CD4-positive, alpha-beta T cell treated with Interleukin-6 for 4 hours (primary cell): Measurements from ENCODE around the gene MYOF.
"Not testable (repeated sequence)": the region's sequence is repeated elsewhere in the genome, so short reads cannot be mapped to it uniquely, and the experiment has no call there.

Experiments used
- DNase-seq: peaks from one replicate; pipeline ENCODE4 v3.0.0-alpha.2; 2020; ENCODE audit warnings: mixed read lengths

The MYOF gene

GRCh38 chr10:93336110-93336509, 146.0 kb downstream of the MYOF start:
- DNase-seq: no peak

GRCh38 chr10:93334901-93335327, 147.2 kb downstream of the MYOF start:
- no peak for DNase-seq

GRCh38 chr10:93334181-93334580, 148.0 kb downstream of the MYOF start:
- no peak for DNase-seq

DNA sequence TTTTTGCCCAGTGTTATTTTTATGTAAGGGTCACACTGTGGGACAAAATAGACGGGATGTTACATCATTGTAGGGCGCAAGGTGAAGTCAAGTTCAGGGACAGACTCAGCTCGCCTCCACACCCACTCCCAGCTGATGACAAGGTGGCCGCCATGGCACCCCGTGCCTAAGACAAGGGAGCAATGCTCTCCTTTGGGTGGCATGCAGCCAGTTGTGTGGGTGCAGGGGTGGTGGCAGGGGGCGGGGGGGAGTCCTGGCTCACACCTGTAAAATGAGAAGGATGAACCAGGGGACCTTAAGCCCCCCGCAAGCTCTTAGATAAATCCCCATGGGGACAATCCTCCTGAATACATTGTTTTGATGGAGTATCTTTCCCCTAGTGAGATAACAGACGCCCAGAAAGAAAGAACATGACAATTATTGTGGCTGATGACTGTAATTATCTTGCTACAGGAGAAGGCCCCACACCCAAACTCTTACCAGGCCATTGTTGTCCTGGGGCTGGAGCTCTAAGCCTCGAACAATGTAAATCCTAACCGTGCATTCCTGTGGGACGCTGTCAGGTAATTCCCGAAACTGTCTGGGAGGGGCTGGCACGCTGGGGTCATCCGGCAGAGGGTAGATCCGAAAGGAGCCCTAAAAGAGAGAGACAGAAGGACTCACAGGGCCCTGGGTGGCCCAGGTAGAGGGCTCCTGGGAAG, 148.7 kb downstream of the MYOF start:
- no peak for DNase-seq

GRCh38 chr10:93330824-93331223, 151.3 kb downstream of the MYOF start:
- DNase-seq: no peak

DNA sequence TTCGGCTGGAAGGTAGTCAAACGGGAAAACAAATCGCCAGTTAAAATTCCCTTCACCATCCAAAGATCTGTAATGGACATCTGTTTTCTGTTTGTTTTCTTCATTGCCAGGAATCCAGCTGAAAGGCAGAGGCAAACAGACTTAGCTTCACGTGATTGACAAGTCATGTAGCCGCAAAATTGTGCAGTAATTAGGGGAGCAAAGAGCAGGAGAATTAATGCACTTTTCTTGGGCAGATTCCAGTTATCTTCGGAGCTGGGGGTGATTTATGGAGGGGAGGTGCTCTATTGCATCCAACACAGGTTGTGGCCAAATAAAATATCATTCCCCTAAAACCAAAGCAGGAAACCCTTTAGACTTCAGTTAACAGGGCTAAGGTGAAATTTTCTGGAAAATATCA, 162.2 kb downstream of the MYOF start:
- no peak for DNase-seq

DNA sequence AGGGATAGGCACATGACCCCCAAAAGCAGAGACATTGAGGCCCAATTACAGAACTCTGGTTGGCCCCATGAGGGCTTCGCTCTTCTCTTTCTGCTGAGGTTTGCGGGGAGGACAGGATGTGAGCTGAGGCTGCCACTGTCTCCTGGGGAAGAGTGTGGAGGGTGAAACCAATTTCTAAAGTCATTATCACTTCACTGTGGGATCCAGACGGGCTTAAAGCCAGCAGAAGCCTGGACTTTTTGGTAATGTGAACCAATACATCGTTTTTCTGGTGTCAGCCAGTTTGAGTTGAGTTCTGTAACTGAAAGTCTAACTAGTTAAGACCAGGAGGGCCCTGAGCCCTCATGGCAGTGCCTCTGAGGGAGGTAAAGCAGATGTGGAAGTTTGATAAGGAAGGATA, 163.0 kb downstream of the MYOF start:
- DNase-seq: no peak

GRCh38 chr10:93315246-93315645, 166.9 kb downstream of the MYOF start:
- DNase-seq: no peak

DNA sequence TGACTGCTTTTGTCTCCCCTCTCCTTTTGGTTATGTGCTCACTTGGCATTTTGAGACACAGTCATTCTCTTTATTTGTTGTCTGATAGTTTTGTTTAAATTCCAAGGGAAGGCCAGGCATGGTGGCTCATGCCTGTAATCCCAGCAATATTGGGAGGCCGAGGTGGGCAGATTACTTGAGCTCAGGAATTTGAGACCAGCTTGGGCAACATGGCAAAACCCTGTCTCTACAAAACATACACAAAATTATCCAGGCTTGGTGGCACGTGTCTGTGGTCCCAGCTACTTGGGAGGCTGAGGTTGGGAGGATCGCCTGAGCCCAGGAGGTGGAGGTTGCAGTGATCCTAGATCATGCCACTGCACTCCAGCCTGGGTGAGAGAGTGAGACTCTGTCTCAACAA, 167.5 kb downstream of the MYOF start:
- not testable (repeated sequence) for DNase-seq

DNA sequence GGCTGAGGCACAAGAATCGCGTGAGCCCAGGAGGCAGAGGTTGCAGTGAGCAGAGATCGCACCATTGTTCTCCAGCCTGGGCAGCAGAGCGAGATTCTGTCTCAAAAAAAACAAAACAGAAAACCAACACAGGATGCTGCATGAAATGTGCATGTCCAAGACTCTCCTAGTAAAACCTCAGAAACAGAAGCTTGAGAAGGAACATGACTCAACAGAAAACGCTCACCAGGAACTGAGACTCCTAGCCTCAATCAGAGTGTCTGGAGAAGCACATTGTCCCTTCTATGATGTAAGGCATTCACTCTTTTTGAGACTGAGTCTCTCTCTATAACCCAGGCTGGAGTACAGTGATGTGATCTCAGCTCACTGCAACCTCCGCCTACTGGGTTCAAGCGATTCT, 168.3 kb downstream of the MYOF start:
- no peak for DNase-seq

DNA sequence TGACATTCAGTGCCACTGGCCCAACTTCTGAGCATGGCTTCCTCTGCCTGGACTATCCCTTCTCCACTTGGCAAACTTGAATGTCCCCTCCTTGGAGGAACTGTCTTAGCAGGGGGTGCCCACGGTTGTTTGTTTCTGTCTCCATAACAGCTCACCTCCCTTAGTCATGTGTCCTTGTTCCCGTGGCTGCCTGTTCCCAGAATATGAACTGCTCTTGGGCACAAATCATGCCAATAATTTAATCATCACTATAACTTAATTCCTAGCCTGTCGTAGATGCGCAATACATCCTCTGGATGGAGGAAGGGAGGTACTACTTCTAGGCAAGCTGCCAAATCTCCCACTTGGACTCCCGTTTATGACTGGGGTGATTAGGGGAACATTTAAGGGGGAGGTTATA, 173.1 kb downstream of the MYOF start:
- no peak for DNase-seq

DNA sequence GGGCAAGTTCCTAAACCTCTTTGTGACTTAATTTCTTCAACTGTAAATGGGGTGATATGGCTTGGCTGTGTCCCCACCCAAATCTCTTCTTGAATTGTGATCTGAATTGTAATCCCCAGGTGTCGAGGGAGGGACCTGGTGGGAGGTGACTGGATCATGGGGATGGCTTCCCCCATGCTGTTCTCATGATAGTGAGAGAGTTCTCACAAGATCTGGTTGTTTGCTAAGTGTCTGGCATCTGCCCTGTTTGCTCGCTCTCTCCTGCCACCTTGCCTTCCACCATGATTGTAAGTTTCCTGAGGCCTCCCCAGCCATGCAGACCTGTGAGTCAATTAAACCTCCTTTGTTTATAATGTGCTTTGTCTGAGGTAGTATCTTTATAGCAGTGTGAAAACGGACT, 177.0 kb downstream of the MYOF start:
- no peak for DNase-seq

DNA sequence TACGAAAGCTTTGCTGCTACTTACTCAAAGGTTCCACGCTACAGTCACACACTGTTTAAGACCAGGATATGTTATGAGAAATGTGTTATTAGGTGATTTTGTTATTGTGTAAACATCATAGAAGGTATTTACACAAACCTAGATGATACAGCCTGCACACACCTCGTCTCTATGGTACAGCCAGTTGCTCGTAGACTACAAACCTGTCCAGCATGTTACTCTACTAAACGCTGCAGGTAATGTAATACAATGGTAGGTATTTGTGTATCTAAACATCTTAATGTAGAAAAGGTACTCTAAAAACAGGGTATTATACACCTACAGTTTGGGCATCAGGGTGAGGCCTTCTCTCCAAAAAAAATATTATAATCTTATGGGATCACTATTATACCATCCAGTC, 181.2 kb downstream of the MYOF start:
- DNase-seq: no peak

- no peak for DNase-seq
Measured at GRCh38 chr10:93300288-93300917, 181.7 kb downstream of the MYOF start.

GRCh38 chr10:93299606-93300287, 182.4 kb downstream of the MYOF start:
- DNase-seq: no peak

- DNase-seq: no peak
Measured at GRCh38 chr10:93299195-93299594, 182.9 kb downstream of the MYOF start.

GRCh38 chr10:93296151-93296550, 186.0 kb downstream of the MYOF start:
- no peak for DNase-seq

- no peak for DNase-seq
Measured at GRCh38 chr10:93293999-93294398, 188.1 kb downstream of the MYOF start.

- no peak for DNase-seq
Measured at GRCh38 chr10:93290661-93291354, 191.3 kb downstream of the MYOF start.

DNA sequence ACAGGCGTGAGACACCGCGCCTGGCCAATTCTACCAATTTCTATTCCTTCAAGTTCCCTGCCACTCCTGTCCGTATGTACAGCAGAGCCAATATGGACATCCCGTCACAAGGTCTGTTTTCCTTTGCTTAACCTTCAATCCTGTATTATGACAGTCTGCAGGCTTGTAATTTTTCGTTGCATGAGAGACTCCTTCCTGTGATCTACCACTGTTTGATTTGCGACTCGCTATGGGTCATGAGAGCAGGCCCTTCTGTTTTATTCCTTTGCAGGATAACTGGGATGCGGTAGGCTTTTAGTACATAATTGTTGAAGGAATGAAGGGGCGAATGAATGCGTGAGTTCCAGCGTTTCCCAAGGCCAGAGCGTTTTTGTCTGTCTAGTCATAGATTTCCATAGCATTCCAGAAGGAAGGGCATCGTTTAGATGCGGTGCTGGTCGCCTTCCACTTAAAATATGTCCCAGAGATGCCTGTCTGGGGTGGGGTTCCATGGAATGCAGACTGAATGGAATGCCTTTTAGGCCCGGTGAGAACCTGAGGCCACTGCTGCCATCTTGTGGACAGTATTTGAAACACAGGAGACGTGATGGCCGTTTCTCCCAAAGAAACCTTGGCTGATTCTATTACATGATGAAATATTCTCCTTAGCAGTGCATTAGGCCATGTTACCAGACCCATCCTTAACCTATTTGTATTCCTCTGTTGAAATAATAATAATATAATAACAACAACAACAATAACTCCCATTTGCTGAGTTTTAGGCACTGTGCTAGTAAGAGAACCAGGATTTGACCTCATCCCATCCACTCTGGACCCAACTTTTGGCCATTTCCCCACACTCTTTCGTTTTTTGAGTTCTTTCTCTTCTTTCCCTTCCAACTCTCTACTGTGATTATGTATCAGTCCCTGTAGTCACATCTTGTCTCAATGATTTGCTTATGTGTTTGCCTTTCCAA, 193.2 kb downstream of the MYOF start:
- peak; percentile 56 for DNase-seq

DNA sequence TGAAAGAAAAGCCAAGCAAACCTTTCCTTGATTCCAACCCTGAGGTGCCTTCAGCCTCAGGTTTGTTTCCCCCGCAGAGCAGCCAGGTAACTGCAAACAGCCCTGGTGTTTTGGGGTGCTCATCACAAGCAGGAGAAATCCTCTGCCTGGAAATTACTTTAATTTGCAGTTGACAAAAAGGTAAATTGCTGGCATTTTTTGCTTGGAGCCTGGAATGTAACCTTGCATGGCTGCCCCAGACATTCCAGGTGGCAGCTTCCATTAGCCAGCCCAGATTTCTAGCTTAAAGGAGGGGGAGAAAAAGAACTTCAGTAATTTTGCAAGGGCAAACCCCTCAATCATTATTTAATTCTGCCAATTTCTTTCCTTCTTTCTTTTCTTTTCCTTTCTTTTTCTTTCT, 194.4 kb downstream of the MYOF start:
- DNase-seq: no peak

DNA sequence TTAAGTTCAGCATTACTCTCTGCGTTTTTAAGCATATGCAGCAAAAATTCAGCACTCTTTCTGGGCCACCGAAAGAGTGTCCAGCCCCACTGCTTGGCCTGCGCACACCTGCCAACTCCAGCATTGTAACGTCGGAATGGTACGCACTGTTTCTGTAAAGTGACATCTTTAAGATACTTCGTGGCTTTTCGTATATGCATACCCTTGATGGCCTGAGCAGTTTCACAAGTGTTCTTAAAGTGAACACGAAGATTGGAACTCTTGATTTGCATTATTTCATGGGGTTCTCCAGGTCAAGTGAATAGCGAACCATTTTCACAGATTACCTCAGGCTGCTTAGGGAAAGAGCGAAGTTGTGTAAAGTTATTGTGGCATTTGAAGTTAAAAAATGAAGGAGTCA, 197.9 kb downstream of the MYOF start:
- not testable (repeated sequence) for DNase-seq

GRCh38 chr10:93281367-93281720, 200.8 kb downstream of the MYOF start:
- no peak for DNase-seq
